Mesenteric fat pad (tissue), 1 donor: Measurements from ENCODE around the gene MINAR2. TPM values are rescaled to one million over a fixed set of nuclear protein-coding genes. Genes with fewer than 3 reads are reported as not detected.

Experiments
- DNase-seq: peaks from one replicate; pipeline ENCODE4 v3.0.0-alpha.2; 2020; ENCODE audit warnings: low spot score
- total RNA-seq: library from RNA; stranded (reverse); fragmentation: NEBNext Ultra II Directional; extraction: Animal tissue kit (Norgen Biotek cat#: 25700); gene quantifications from one replicate; pipeline ENCODE4 v1.2.1, GENCODE V29; 2021
- donor health status: DM: yes; HTN: yes; CAD: no.

MINAR2 gene
- total RNA-seq, 1 donor from 2014 or later = not detected

GRCh38 chr5:129771058-129771838, 23.4 kb downstream of the MINAR2 start:
- DNase-seq = no peak

GRCh38 chr5:129773376-129773775, 25.5 kb downstream of the MINAR2 start:
- no peak for DNase-seq

- no peak for DNase-seq
These were observed 33.7 kb downstream of the MINAR2 start for GRCh38 chr5:129781594-129781993.

DNA sequence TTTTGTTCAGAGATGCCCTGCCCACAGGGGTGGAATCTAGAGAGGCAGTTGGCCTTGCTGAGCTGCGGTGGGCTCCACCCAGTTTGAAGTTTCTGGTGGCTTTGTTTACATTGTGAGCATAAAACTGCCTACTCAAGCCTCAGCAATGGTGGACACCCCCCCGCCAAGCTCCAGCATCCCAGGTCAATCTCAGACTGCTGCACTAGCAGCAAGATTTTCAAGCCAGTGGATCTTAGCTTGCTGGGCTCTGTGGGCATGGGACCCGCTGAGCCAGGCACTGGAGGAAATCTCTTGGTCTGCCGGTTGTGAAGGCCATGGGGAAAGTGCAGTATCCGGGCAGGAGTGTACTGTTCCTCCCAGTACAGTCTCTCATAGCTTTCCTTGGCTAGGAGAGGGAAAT, 55.5 kb downstream of the MINAR2 start:
- DNase-seq = no peak

DNA sequence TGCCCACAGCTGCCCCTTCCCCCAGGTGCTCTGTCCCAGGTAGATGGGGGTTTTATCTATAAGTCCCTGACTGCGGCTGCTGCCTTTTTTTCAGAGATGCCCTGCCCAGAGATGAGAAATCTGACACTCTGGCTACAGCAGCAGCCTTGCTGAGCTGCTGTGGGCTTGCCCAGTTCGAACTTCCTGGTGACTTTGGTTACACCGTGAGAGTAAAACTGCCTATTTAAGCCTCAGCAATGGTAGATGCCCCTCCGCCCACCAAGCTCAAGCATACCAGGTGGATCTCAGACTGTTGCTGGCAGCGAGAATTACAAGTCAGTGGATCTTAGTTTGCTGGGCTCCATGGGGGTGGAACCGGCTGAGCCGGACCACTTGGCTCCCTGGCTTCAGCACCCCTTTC, 56.8 kb downstream of the MINAR2 start:
- no peak for DNase-seq

DNA sequence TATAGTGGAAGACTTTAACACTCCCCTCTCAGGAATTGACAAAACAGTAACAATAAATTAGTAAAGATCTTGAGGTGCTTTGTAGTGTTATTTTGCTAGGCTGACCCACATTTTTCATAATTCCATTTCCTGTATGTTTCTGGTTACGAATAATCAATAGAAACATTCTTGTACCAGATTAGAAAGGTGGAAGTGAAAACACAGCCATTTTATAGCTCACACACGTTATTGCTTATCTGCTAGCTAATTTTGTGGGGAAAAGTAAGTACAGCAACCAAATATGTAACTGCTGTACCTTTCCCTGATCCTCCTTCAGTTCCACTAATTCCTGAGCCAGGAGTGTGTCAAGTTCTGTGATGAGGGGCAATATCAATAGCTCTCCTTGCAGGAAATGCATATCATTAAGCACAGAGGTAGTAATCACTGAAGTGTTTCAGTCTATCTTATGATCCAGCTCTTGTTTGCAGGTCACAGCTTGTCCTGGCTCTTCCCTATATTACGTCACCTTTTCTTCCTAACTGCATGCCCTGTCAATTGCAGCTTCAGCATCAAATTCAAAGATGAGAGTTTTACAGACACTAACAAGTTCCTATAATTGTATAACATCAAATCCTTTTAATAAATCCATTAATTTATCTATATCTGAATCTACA, 59.4 kb downstream of the MINAR2 start:
- no peak for DNase-seq

Other genes with a start within 250 kb of the MINAR2 start
- gene CHSY3, start 156.4 kb downstream of the MINAR2 start, total RNA-seq = 4.8 TPM